ENCODE measurements around the gene ACOX1.

ACOX1 gene

DNA sequence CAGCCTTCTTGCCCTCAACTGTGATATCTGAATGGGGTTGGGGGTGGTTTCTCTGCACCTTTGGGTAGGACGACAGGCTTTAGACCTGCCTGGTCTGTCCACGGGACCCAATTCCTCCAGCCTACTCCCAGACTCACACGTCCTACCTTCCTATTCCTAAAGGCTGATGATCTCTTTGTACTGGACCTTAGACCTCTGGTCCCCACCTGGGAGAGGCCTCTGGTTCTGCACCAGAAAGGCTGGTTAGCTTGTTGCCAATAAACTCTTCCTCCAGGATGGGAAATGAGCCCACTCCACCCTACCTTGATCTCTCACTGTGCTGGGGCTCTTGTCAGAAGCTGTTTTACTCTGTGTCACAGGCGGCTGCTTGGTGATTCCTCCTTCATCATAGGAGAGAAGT lies 52.5 kb downstream of the ACOX1 start:
- DNase-seq, result no peak

- no peak for DNase-seq
Observed at GRCh38 chr17:75925912-75926311, 53.1 kb downstream of the ACOX1 start.

GRCh38 chr17:75925103-75925502 lies 53.9 kb downstream of the ACOX1 start:
- no peak for DNase-seq

DNA sequence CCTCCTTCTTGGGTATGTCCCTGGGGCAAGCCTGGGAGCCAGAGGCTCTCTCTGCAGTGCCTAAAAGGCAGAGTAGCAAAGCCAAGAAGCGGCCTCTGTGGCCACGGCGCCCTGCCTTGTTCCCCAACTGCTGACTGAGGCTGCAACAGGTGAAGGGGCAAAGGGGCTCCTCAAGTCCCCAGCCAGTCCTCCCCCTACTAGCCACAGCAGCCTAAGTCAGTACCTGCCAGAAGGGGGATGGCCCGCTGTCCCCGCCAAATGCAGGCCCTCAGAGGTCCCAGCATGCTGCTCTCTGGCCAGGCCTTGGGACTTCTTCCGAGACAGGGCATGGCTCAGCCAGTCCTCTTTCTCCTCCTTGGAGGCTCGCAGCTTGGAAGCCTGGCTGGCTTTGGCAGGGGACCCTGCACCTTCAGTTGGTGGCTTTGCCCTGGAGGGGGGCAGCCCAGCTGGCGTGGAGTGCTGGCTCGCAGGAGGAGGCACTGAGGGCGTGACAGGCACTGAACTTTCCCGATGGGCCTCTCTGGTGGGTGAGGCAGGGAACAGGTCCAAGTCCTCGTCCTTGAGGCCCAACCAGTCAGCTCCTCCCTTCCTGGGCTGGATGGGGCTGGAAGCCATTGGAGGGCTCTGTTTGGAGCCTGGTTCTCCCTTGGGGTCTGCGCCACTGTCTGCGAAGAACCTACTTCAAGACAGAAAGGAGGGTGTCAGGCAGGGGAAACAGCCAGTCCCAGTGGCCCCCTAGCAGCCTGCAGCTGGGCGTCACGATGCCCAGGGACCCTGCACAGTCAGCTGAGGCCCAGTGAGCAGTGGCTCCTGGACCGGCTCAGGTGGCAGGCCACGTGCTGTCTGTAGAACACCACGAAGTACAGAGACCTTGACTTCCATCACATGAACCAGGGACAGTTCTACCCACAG lies 55.7 kb downstream of the ACOX1 start:
- DNase-seq, result no peak

- DNase-seq, result no peak
Observed at GRCh38 chr17:75922173-75922961, 56.6 kb downstream of the ACOX1 start.

DNA sequence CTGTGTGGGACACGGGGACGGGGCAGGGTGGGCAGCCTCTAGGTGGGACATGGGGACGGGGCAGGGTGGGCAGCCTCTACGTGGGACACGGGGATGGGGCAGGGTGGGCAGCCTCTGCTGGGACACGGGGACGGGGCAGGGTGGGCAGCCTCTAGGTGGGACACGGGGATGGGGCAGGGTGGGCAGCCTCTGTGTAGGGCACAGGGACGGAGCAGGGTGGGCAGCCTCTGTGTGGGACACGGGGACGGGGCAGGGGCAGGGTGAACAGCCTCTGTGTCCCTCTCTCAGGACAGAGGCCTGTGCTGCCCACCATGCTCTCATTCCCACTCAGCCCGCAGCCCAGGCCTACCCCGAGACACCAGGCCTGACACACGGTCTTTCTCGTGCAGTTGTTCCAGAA lies 57.4 kb downstream of the ACOX1 start:
- DNase-seq, result no peak

DNA sequence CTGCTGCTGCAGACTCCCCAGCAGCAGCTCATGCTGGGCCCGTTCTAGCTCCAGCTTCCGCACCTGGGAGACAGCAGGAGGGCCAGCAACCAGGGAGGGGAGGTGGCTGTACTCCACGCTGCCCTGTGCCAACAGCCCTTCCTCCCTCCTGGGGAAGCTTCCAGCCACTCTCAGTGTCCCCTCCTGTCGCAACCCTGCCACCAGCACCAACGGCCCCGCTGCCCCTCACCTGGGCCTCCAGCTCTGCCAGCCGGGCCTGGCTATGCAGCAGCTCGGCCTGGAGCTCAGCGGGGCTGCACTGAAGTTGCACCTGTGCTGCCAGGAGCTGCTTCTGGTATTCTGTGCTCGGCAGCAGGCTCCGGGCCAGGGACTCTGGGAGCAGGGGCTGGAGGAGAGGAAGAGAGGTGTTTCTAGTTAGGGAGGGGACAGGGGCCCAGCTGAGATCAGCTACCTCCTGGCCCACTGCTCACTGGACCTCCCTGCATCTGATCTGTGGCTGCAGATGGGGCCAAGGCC lies 58.9 kb downstream of the ACOX1 start:
- no peak for DNase-seq

- no peak for DNase-seq
Observed at GRCh38 chr17:75919611-75920010, 59.4 kb downstream of the ACOX1 start.

DNA sequence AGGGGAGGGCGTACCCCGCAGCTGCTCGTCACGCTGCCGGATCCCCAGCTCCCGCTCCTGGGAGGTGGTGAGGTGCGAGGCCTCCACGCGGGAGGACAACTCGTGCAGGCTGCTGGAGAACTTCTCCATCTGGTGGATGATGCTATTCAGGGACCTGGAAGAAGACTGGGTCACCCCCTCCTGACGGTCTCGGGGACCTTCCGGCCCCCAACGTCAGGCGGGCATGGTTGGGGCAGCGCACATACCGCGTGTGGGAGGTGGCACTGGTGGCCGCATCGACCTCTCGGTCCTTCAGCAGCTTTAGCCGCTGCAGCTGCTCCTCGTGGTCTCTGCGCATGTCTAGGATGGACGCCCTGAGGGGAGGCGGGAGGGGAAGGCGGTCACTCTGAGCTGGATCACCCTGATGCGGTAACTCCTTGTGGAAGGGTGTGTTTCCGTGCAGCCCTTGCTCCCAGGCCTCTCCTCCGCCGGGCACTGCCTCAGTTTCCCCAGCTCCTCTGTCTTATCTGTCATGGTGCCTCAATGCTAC lies 61.0 kb downstream of the ACOX1 start:
- DNase-seq, result no peak

- DNase-seq, result no peak
Observed at GRCh38 chr17:75917141-75917916, 61.6 kb downstream of the ACOX1 start.

DNA sequence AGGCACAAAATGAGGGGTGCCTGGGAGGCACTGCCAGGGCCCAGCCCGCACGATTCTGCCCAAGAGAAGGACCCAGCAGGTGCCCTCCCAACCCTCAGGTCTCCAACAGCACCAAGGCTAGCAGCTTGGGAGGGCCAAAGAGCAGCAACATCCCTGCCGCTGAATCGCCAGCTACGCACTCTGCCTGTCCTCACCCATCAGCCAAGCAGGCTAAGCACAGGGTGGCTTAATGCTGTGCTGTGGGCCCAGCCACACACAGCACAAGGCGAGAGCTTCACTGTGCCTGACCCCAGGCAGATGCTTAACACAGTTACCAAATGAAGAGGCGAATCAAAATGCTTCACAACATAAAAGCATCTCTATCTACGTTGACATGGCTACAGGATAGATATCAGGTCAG lies 63.7 kb downstream of the ACOX1 start:
- DNase-seq, result no peak

DNA sequence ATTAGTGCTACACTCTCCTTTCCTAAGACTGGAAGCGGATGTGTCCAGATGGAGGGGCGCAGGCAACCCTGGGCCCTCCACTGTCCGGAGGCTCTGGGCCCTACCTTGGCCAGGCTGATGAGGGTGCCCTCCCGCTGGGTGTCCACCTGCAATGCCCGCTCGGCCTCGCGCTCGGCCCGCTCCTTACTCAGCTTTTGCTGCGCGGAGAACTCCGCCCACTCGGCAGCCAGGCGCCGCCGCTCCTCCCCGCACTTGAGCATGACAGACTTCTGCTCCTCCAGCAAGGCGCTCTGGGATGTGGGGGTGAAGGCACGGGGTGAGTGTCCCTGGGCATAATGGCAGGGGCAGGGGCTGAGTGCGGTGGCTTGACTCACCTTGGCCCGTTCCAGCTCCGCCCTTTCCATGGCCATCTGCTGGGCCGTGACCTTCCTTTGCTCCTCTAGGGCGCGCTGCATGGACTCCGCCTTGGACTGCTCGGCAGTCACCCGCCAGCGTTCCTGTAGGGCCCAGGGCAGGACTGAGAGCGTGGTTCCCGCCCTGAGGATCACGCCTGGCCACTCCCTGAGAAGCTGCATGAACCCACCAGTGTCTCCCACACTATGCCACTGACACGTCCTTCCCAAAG lies 64.2 kb downstream of the ACOX1 start:
- no peak for DNase-seq

DNA sequence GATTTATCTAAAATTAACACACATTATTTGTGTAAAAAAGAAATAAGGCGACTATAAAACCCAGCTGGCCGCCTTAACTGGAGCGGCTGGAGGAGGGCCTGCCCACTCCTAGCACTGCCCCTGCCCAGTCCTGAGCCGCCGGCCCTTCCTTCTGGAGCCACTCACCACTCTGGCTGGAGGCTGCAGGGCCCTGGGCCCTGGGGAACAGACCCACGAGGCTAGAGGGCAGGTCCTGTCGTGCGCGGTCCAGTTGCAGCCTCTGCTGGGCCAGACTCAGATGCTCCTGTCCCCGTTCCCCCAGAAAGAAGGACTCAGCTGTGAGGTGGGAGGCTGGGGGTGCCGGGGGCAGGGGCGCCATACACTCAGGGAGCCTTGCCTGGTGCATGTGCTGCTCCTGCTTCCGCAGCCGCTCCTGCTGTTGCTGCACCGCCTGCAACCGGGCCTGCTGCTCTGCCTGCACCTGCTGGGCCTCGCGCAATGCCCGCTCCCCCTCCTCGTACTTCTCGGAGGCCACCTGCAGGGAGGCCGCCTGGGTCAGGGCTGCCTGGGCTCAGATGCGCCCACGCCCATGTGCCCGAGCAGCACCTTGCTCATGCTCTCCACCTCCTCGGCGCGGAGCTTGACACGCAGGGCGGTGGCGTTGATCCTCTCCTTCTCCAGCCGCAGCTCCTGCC lies 65.3 kb downstream of the ACOX1 start:
- DNase-seq, result no peak

- no peak for DNase-seq
Observed at GRCh38 chr17:75910699-75911098, 68.3 kb downstream of the ACOX1 start.

DNA sequence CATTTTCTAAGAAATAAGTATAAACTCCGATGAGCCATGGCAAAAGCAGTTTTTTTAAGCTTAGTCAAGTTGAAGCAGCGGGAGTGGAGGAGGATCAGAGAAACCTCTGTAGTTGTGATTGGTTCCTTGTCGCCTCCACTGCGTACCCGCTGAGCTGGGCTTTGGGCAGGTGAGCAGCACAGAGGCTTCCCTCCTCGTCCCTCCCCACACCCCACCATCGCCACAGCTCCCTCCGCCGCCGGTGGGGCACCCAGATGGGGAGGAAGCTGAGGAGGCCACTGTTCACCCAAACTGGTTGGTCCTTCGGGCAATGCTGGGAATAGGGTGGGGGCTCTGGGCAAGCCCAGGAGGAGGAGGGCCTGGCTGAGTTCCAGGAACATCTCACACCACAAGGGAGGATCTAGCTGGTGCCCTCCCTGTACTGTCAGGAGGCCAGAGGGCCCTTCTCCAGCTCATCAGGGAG lies 69.1 kb downstream of the ACOX1 start:
- no peak for DNase-seq

- DNase-seq, result no peak
Observed at GRCh38 chr17:75909051-75909811, 69.7 kb downstream of the ACOX1 start.

DNA sequence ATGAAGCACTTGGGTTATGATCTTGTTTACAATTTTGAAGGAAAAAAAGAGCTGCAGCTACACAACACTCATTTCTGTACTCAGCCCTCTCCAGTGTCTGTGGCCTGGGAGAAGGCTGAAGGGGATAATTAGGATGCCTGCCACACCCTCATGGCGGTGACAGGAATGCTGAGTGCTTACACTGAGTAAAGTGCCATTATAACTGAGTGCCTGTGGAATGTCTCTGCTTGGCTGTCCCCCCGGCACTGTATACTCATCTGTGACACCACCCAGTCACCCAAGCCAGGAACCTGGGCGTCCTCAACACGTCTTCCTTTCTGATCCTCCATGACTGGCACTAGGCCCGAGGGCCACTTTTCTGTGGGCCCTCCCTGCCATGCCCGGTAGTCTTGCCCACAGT lies 70.8 kb downstream of the ACOX1 start:
- DNase-seq, result no peak

GRCh38 chr17:75906143-75906884 lies 72.7 kb downstream of the ACOX1 start:
- no peak for DNase-seq

DNA sequence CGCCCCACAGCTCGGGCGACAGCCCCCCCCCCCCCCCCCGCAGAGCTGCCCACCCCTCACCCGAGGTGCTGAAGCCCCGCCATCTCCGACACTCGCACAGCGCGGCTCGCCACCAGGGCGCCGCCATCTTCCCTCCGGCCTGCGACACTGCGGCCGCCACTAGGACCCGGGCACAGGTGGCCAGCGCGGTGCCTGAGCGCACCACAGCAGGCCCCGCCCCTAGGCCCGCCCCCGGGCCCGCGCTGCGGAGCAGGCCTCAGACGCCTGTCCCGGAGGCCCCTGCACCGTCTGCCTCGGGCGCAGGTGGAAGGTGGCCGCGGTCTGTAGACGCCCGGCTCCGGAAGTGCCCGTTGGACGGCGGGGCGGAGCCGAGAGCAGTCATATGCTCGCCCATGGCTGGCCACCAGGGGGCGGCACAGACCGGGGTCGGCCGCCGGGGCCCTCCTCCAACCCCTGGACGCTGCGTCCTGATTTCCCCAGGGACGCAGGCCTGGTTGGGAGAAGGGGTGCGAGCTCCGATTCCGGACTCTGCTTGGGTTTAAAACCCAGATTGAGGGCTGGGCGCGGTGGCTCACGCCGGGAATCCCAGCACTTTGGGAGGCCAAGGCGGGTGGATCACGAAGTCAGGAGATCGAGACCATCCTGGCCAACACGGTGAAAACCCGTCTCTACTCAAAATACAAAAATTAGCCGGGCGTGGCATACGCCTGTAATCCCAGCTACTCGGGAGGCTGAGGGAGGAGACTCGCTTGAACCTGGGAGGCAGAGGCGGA lies 74.0 kb downstream of the ACOX1 start, which contains the start of gene MRPL38:
TSS of gene MRPL38 (minus strand) at position 136 of the 773 bp plus-strand sequence. CDS start at position 127, 9 bp downstream.
- peak; percentile 93 for DNase-seq
